Pons (tissue), 1 donor: ENCODE data around the gene SMIM27.
"Not testable (repeated sequence)": the region's sequence is repeated elsewhere in the genome, so short reads cannot be mapped to it uniquely, and the experiment has no call there.

Experiments used
- DNase-seq: peaks from one replicate; pipeline ENCODE4 v3.0.0-alpha.2; 2016; ENCODE audit warnings: low spot score

The SMIM27 gene

DNA sequence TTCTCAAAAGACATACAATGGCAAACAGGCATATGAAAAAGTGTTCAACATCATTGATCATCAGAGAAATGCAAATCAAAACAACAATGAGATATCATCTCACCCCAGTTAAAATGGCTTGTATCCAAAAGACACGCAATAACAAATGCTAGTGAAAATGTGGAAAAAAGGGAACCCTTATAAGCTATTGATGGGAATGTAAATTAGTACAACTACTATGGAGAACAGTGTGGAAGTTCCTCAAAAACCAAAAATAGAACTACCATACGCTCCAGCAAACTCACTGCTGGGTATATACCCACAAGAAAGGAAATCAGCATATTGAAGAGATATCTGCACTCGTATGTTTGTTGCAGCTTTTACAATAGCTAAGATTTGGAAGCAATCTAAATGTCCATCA, 46.9 kb downstream of the SMIM27 start:
- not testable (repeated sequence) for DNase-seq
